H1 (cell line): ENCODE measurements around the gene CDK5RAP2. TPM values are rescaled to one million over a fixed set of nuclear protein-coding genes. Genes with fewer than 3 reads are reported as not detected.

Experiments used
- ATF3 ChIP-seq: IDR thresholded peaks from 2 replicates; pipeline ENCODE4 v1.6.1; 2011; ENCODE audit warnings: low read depth, mild to moderate bottlenecking, low read length; ENCODE audit not compliant: insufficient read depth
- CHD7 ChIP-seq: fragments of 300-600 bp; sonication (generic); IDR thresholded peaks from 2 replicates; pipeline ENCODE4 v1.7.1; 2012; ENCODE audit warnings: low read length, moderate library complexity, mild to moderate bottlenecking, inconsistent platforms; ENCODE audit not compliant: insufficient replicate concordance
- FOSL1 ChIP-seq: IDR thresholded peaks from 2 replicates; pipeline ENCODE4 v1.6.1; 2011; ENCODE audit warnings: mild to moderate bottlenecking, low read depth, low read length, moderate library complexity; ENCODE audit not compliant: insufficient read depth
- SP2 ChIP-seq: IDR thresholded peaks from 2 replicates; pipeline ENCODE4 v1.6.1; 2012; ENCODE audit warnings: mild to moderate bottlenecking, low read length, inconsistent platforms
- ZNF274 ChIP-seq: IDR thresholded peaks from 2 replicates; pipeline ENCODE4 v1.7.0; 2012; ENCODE audit warnings: low read length, borderline replicate concordance; ENCODE audit errors: extremely low read depth
- polyA plus RNA-seq, 7 experiments: library from polyadenylated mRNA; depleted of rRNA in 3 of 7; stranded (reverse) in 5 of 7; unstranded in 2 of 7; fragments of >200 nt in 5 of 7; fragments of 200-250 nt in 2 of 7; gene quantifications; 1 replicate in 5 of 7; 2 replicates in 1 of 7; 4 replicates in 1 of 7; pipeline versions ENCODE4 v1.2.1 to v1.2.3, GENCODE V29; 2011 to 2013; ENCODE audit warnings: missing spikeins in 2 of 7, mixed read lengths in 2 of 7
- total RNA-seq: library from RNA; stranded (reverse); fragmentation: NEBNext Ultra II Directional; extraction: Animal tissue kit (Norgen Biotek cat#: 25700); gene quantifications from 2 replicates; pipeline ENCODE4 v1.2.1, GENCODE V29; 2021

CDK5RAP2 gene
- total and polyA plus RNA-seq, 2 of the 8 experiments (the other 6 are each of a cell fraction or from before 2014, with no cell fraction given) = 19.8 to 49.4 TPM

- TF ChIP-seq ZNF274 (no peak), FOSL1 (no peak), SP2 (no peak), ATF3 (no peak), CHD7 (no peak)
Measured at GRCh38 chr9:120564589-120564988, 15.4 kb downstream of the CDK5RAP2 start (continued).
